HG02798 (cell line): ENCODE measurements around the gene EHF.

Experiments
- ATAC-seq: cut with Tn5 transposase; IDR thresholded peaks from one replicate; pipeline ENCODE4 v1.9.1; 2021; ENCODE audit warnings: mild to moderate bottlenecking; ENCODE audit not compliant: unreplicated experiment, poor library complexity

The EHF gene

GRCh38 chr11:34707462-34707840 lies 86.6 kb downstream of the EHF start:
- no peak for ATAC-seq
